ENCODE data around the gene ADAMTS4.
"Not testable (repeated sequence)": the region's sequence is repeated elsewhere in the genome, so short reads cannot be mapped to it uniquely, and the experiment has no call there.

Gene ADAMTS4

GRCh38 chr1:161198897-161199431 is at the start of gene ADAMTS4:
Gene ADAMTS4 (minus strand): TSS chr1:161199054. CDS start chr1:161198627, 427 bp downstream.
- DNase-seq, result no peak

- no peak for DNase-seq
Observed at GRCh38 chr1:161244888-161245287, 46.0 kb upstream of the ADAMTS4 start.

- DNase-seq, result no peak
Observed at GRCh38 chr1:161242313-161242712, 43.5 kb upstream of the ADAMTS4 start.

GRCh38 chr1:161241682-161242081 is 42.8 kb upstream of the ADAMTS4 start:
- no peak for DNase-seq

GRCh38 chr1:161238039-161238473 is 39.2 kb upstream of the ADAMTS4 start, which contains the start of gene NR1I3:
Gene NR1I3 (minus strand): TSS chr1:161238203. CDS start chr1:161236565, 1,638 bp downstream.
- DNase-seq, result no peak

GRCh38 chr1:161235957-161236775 is 37.3 kb upstream of the ADAMTS4 start:
- no peak for DNase-seq

- no peak for DNase-seq
Observed at GRCh38 chr1:161233102-161233501, 34.2 kb upstream of the ADAMTS4 start.

- DNase-seq, result no peak
Observed at GRCh38 chr1:161230762-161231161, 31.9 kb upstream of the ADAMTS4 start.

GRCh38 chr1:161229896-161230295 is 31.0 kb upstream of the ADAMTS4 start:
- no peak for DNase-seq

- no peak for DNase-seq
Observed at GRCh38 chr1:161228032-161228431, 29.2 kb upstream of the ADAMTS4 start.

- DNase-seq, result peak; percentile 69
Observed at GRCh38 chr1:161227196-161227871, 28.5 kb upstream of the ADAMTS4 start.

- no peak for DNase-seq
Observed at GRCh38 chr1:161226759-161227158, 27.9 kb upstream of the ADAMTS4 start.

- no peak for DNase-seq
Observed at GRCh38 chr1:161226320-161226711, 27.5 kb upstream of the ADAMTS4 start.

GRCh38 chr1:161225534-161226319 is 26.9 kb upstream of the ADAMTS4 start, which contains the start of gene TOMM40L:
Gene TOMM40L (plus strand): TSS chr1:161226060. CDS start chr1:161226490, 430 bp downstream.
- peak; percentile 98 for DNase-seq

GRCh38 chr1:161225178-161225533 is 26.3 kb upstream of the ADAMTS4 start:
- no peak for DNase-seq

- not testable (repeated sequence) for DNase-seq
Observed at GRCh38 chr1:161224695-161225087, 25.8 kb upstream of the ADAMTS4 start.

GRCh38 chr1:161223805-161224694 is 25.2 kb upstream of the ADAMTS4 start:
- DNase-seq, result no peak

GRCh38 chr1:161222175-161223019 is 23.5 kb upstream of the ADAMTS4 start:
- no peak for DNase-seq

GRCh38 chr1:161220002-161220401 is 21.1 kb upstream of the ADAMTS4 start:
- no peak for DNase-seq

GRCh38 chr1:161219078-161219892 is 20.4 kb upstream of the ADAMTS4 start:
- no peak for DNase-seq
